ENCODE data around the gene LCP2. TPM values are rescaled to one million over a fixed set of nuclear protein-coding genes. Genes with fewer than 3 reads are reported as not detected.
A peak's percentile ranks its signal among the peaks of the same experiment; 100 is the strongest.

Gene LCP2
- total RNA-seq, 2 experiments from 2014 or later = 154 to 155 TPM

GRCh38 chr5:170283296-170283695 is 14.3 kb downstream of the LCP2 start:
- TF ChIP-seq CTCF (IDR thresholded peaks at IDR 0.05) = no peak
- H3K4me3 ChIP-seq (ENCODE audit: low read length) = no peak overlapping the region
- no peaks in the 10 kb centered on the region for H3K9me3 ChIP-seq (ENCODE audit: control insufficient read depth in 1 of 2, insufficient read depth in 1 of 2, low read length in 2 of 2)
- peaks cover 95% of the 10 kb centered on the region for H3K4me1 ChIP-seq (ENCODE audit: insufficient read depth, low read length)
- Mint-ChIP-seq H3K36me3 (ENCODE audit: low read depth) (peaks cover 92% of the 10 kb centered on the region), H3K27ac (peak overlapping the region; percentile 96), H3K4me1 (ENCODE audit: low read depth) (peaks cover 94% of the 10 kb centered on the region), H3K4me3 (peak overlapping the region; percentile 12), H3K9me3 (no peaks in the 10 kb centered on the region), H3K27me3 (no peaks in the 10 kb centered on the region)
- no peaks in the 10 kb centered on the region for H3K27me3 ChIP-seq (ENCODE audit: control insufficient read depth in 1 of 2, insufficient read depth in 2 of 2, low read length in 2 of 2)
- intact Hi-C loops (cut with DNase I, micrococcal nuclease) = loop anchor here in 1 of 2 experiments (1.0 kb wide), 1 partner anchor 8 kb away; no protein-coding TSS in a partner anchor
- H3K36me3 ChIP-seq (ENCODE audit: insufficient read depth, low read length) = peaks cover 86% of the 10 kb centered on the region
- ATAC-seq (ENCODE audit: poor library complexity) = no peak
- POLR2A ChIA-PET = interaction anchor here (0.8 to 4.4 kb wide), 12 partner anchors 9 to 55 kb away, joined by 3 to 84 read pairs (median 8); partner anchors contain the start of gene LCP2
- CTCF ChIA-PET = interaction anchor here (1.1 to 2.2 kb wide), 5 partner anchors 9 to 57 kb away, joined by 3 to 8 read pairs (median 5); no protein-coding TSS in a partner anchor
- H3K27ac ChIP-seq (ENCODE audit: low read depth in 1 of 2, low read length in 2 of 2) = peak overlapping the region; percentile 63 to 92
- DNase-seq = no peak

GRCh38 chr5:170280011-170280493 is 17.5 kb downstream of the LCP2 start:
- peaks cover 81% of the 10 kb centered on the region for H3K36me3 Mint-ChIP-seq (ENCODE audit: low read depth)
- DNase-seq (no peak), ATAC-seq (ENCODE audit: poor library complexity) (no peak)
- Histone ChIP-seq H3K36me3 (ENCODE audit: insufficient read depth, low read length) (peaks cover 82% of the 10 kb centered on the region), H3K4me1 (ENCODE audit: insufficient read depth, low read length) (peaks cover 96% of the 10 kb centered on the region), H3K4me3 (ENCODE audit: low read length) (no peak overlapping the region), H3K27me3 (ENCODE audit: control insufficient read depth in 1 of 2, insufficient read depth in 2 of 2, low read length in 2 of 2) (no peaks in the 10 kb centered on the region), H3K27ac (ENCODE audit: low read depth in 1 of 2, low read length in 2 of 2) (peak overlapping the region; percentile 63 to 92), H3K9me3 (ENCODE audit: control insufficient read depth in 1 of 2, insufficient read depth in 1 of 2, low read length in 2 of 2) (no peaks in the 10 kb centered on the region)
- no peaks in the 10 kb centered on the region for H3K27me3 Mint-ChIP-seq
- H3K4me3 Mint-ChIP-seq = peak overlapping the region; percentile 85
- CTCF ChIA-PET = interaction anchor here (0.9 to 3.8 kb wide), 6 partner anchors 12 to 59 kb away, joined by 3 to 18 read pairs (median 6); partner anchors contain the start of gene LCP2
- no peaks in the 10 kb centered on the region for H3K9me3 Mint-ChIP-seq
- POLR2A ChIA-PET = interaction anchor here (1.4 to 10.5 kb wide), 7 partner anchors 10 to 53 kb away, joined by 4 to 426 read pairs (median 35); partner anchors contain the start of gene LCP2
- H3K4me1 Mint-ChIP-seq (ENCODE audit: low read depth) = peaks cover 93% of the 10 kb centered on the region
- TF ChIP-seq CTCF (IDR thresholded peaks at IDR 0.05) = no peak
- intact Hi-C loops (cut with DNase I, micrococcal nuclease) = loop anchor here in 1 of 2 experiments (2.0 kb wide), 1 partner anchor 15 kb away; no protein-coding TSS in a partner anchor
- peak overlapping the region; percentile 96 for H3K27ac Mint-ChIP-seq

GRCh38 chr5:170279459-170279817 is 18.1 kb downstream of the LCP2 start:
- H3K4me3 ChIP-seq (ENCODE audit: low read length) = peak overlapping the region; percentile 28
- DNase-seq (no peak), ATAC-seq (ENCODE audit: poor library complexity) (no peak)
- peak overlapping the region; percentile 85 for H3K4me3 Mint-ChIP-seq
- intact Hi-C loops (cut with DNase I, micrococcal nuclease) = loop anchor here in 1 of 2 experiments (1.0 to 2.0 kb wide), 2 partner anchors 8 to 17 kb away; no protein-coding TSS in a partner anchor
- H3K9me3 Mint-ChIP-seq = no peaks in the 10 kb centered on the region
- H3K36me3 ChIP-seq (ENCODE audit: insufficient read depth, low read length) = peaks cover 80% of the 10 kb centered on the region
- peak overlapping the region; percentile 96 for H3K27ac Mint-ChIP-seq
- CTCF ChIA-PET = interaction anchor here (0.9 to 3.8 kb wide), 6 partner anchors 13 to 60 kb away, joined by 3 to 18 read pairs (median 10); partner anchors contain the start of gene LCP2
- peaks cover 81% of the 10 kb centered on the region for H3K36me3 Mint-ChIP-seq (ENCODE audit: low read depth)
- H3K27me3 Mint-ChIP-seq = no peaks in the 10 kb centered on the region
- peak overlapping the region; percentile 63 to 92 for H3K27ac ChIP-seq (ENCODE audit: low read depth in 1 of 2, low read length in 2 of 2)
- H3K27me3 ChIP-seq (ENCODE audit: control insufficient read depth in 1 of 2, insufficient read depth in 2 of 2, low read length in 2 of 2) = no peaks in the 10 kb centered on the region
- H3K9me3 ChIP-seq (ENCODE audit: control insufficient read depth in 1 of 2, insufficient read depth in 1 of 2, low read length in 2 of 2) = no peaks in the 10 kb centered on the region
- peaks cover 92% of the 10 kb centered on the region for H3K4me1 Mint-ChIP-seq (ENCODE audit: low read depth)
- H3K4me1 ChIP-seq (ENCODE audit: insufficient read depth, low read length) = peaks cover 97% of the 10 kb centered on the region
- TF ChIP-seq CTCF (IDR thresholded peaks at IDR 0.05) = no peak
- POLR2A ChIA-PET = interaction anchor here (0.7 to 10.5 kb wide), 9 partner anchors 9 to 53 kb away, joined by 3 to 426 read pairs (median 27); partner anchors contain the start of gene LCP2
